Stimulated activated CD4-positive, alpha-beta T cell treated with anti-CD3 and anti-CD28 coated beads, Interleukin-4, amount 100 ng/mL, for 4 hours (primary cell): ENCODE results near the gene CROCC2.

ENCODE experiments used
- DNase-seq, 2 experiments: peaks; one replicate each; pipeline ENCODE4 v3.0.0-alpha.2; 2020

The CROCC2 gene

GRCh38 chr2:240906141-240906910, at the start of gene CROCC2:
CROCC2 (plus strand) TSS chr2:240906336; CDS start chr2:240906514, 178 bp downstream.
- DNase-seq: no peak

- no peak for DNase-seq
These were observed 48.8 kb upstream of the CROCC2 start for GRCh38 chr2:240857039-240858008.

- DNase-seq: no peak
These were observed 47.8 kb upstream of the CROCC2 start for GRCh38 chr2:240858321-240858720.

- DNase-seq: no peak
These were observed 47.3 kb upstream of the CROCC2 start for GRCh38 chr2:240858871-240859270.

- DNase-seq: no peak
These were observed 44.6 kb upstream of the CROCC2 start for GRCh38 chr2:240861547-240861946.

GRCh38 chr2:240864475-240864874, 41.7 kb upstream of the CROCC2 start:
- no peak for DNase-seq

GRCh38 chr2:240865391-240865790, 40.7 kb upstream of the CROCC2 start:
- DNase-seq: no peak

- no peak for DNase-seq
These were observed 37.6 kb upstream of the CROCC2 start, which contains the start of gene AGXT for GRCh38 chr2:240868286-240869108. AGXT (plus strand) TSS chr2:240868824; CDS start chr2:240868866, 42 bp downstream.

- no peak for DNase-seq
These were observed 36.8 kb upstream of the CROCC2 start for GRCh38 chr2:240869109-240869955.

- DNase-seq: no peak
These were observed 35.9 kb upstream of the CROCC2 start for GRCh38 chr2:240869956-240870875.

GRCh38 chr2:240871071-240871958, 34.8 kb upstream of the CROCC2 start:
- DNase-seq: no peak

- DNase-seq: no peak
These were observed 33.6 kb upstream of the CROCC2 start for GRCh38 chr2:240872317-240873097.

GRCh38 chr2:240873098-240873788, 32.9 kb upstream of the CROCC2 start:
- DNase-seq: no peak

GRCh38 chr2:240873805-240874714, 32.1 kb upstream of the CROCC2 start:
- no peak for DNase-seq

GRCh38 chr2:240874715-240875227, 31.4 kb upstream of the CROCC2 start:
- DNase-seq: no peak

- no peak for DNase-seq
These were observed 30.7 kb upstream of the CROCC2 start for GRCh38 chr2:240875228-240876034.
